Measurements from ENCODE around the gene NEURL1. TPM values are rescaled to one million over a fixed set of nuclear protein-coding genes. Genes with fewer than 3 reads are reported as not detected.
A peak's percentile ranks its signal among the peaks of the same experiment; 100 is the strongest.

The NEURL1 gene
- polyA plus RNA-seq, 3 donors = 3.0 to 17.2 (median 3.3) TPM

GRCh38 chr10:103493916-103494877 is 692 bp downstream of the NEURL1 start:
- H4K20me1 ChIP-seq (ENCODE audit: insufficient read depth, low read length) = no peaks in the 10 kb centered on the region
- no peak for DNase-seq
- H3K27me3 Mint-ChIP-seq (ENCODE audit: low read depth in 3 of 3) = peaks cover 53 to 70% (median 67%) of the 10 kb centered on the region in 3 donors
- peak overlapping the region; percentile 62 to 88 for H3K4me3 Mint-ChIP-seq
- peaks cover 3 to 4% of the 10 kb centered on the region in 2 donors for H3K36me3 Mint-ChIP-seq
- H3K4me2 ChIP-seq (replicated peaks; ENCODE audit: extremely low read depth, low read length, poor library complexity, severe bottlenecking) = peak overlapping the region; percentile 67
- H3K4me3 ChIP-seq (replicated peaks in 1 of 3; ENCODE audit: low read depth in 2 of 3, low read length in 3 of 3) = peak overlapping the region in 2 of 3 experiments; percentile 0 to 61
- 1% methylated on average over 74 of the region's 92 CpGs for WGBS (ENCODE audit: insufficient coverage)
- H3K27ac Mint-ChIP-seq = no peak overlapping the region
- H3K36me3 ChIP-seq (replicated peaks in 1 of 2; ENCODE audit: control insufficient read depth in 1 of 2, insufficient read depth in 2 of 2, low read length in 2 of 2) = no peaks in the 10 kb centered on the region
- H3K4me1 ChIP-seq (ENCODE audit: control insufficient read depth in 1 of 2, insufficient read depth in 2 of 2, low read length in 2 of 2) = peaks cover 6 to 15% of the 10 kb centered on the region in 2 donors
- peaks cover 10% of the 10 kb centered on the region for H3K4me1 Mint-ChIP-seq
- no peak for TF ChIP-seq CTCF (IDR thresholded peaks at IDR 0.05)
- peak overlapping the region; percentile 53 for H2AFZ ChIP-seq (ENCODE audit: insufficient read depth, low read depth, low read length, poor library complexity, severe bottlenecking)
- H3K9me3 Mint-ChIP-seq = peaks cover 0 to 7% (median 5%) of the 10 kb centered on the region in 7 donors
- H3K9me3 ChIP-seq (replicated peaks in 1 of 2; ENCODE audit: control insufficient read depth in 1 of 2, insufficient read depth in 1 of 2, low read length in 2 of 2) = peaks cover 0 to 14% of the 10 kb centered on the region in 2 donors
- H3K79me2 ChIP-seq (ENCODE audit: insufficient read depth, low read length) = no peaks in the 10 kb centered on the region
- no peak overlapping the region for H3K27ac ChIP-seq (ENCODE audit: low read depth in 1 of 2, low read length in 2 of 2)
- H3K27me3 ChIP-seq (ENCODE audit: control insufficient read depth in 2 of 2, insufficient read depth in 2 of 2, low read length in 2 of 2) = peaks cover 39 to 60% of the 10 kb centered on the region in 2 donors
- intact Hi-C loops (cut with micrococcal nuclease) = no loop called here
- peak overlapping the region; percentile 4 for H3K9ac ChIP-seq (ENCODE audit: insufficient read depth, low read length, poor library complexity, severe bottlenecking)

DNA sequence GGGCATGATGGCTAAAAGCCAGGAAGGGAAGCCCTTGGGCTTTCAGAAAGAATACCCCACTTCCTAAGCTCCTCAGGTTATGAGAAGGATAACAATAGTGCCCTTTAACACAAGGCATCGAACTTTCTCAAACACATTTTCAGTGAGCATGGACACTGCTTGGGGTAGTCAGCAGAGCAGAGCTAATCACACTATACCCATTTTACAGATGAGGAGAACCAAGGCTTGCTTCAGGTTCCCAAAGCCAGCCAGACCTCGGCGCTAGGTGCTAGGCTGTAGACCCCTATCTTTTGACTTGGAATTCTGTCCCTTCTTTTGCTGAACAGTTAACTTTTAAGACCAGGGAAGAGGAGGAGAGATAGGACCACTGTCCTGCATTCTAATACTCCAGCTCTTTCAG is 1.8 kb downstream of the NEURL1 start:
- H3K4me1 Mint-ChIP-seq = peaks cover 10% of the 10 kb centered on the region
- peak overlapping the region in 1 of 7 donors; percentile 58 for H3K27ac Mint-ChIP-seq
- Histone ChIP-seq H3K27ac (ENCODE audit: low read depth in 1 of 2, low read length in 2 of 2) (no peak overlapping the region), H3K4me2 (replicated peaks; ENCODE audit: extremely low read depth, low read length, poor library complexity, severe bottlenecking) (no peak overlapping the region), H4K20me1 (ENCODE audit: insufficient read depth, low read length) (no peaks in the 10 kb centered on the region), H2AFZ (ENCODE audit: insufficient read depth, low read depth, low read length, poor library complexity, severe bottlenecking) (no peak overlapping the region), H3K36me3 (replicated peaks in 1 of 2; ENCODE audit: control insufficient read depth in 1 of 2, insufficient read depth in 2 of 2, low read length in 2 of 2) (no peaks in the 10 kb centered on the region), H3K27me3 (ENCODE audit: control insufficient read depth in 2 of 2, insufficient read depth in 2 of 2, low read length in 2 of 2) (peaks cover 39 to 60% of the 10 kb centered on the region in 2 donors), H3K9me3 (replicated peaks in 1 of 2; ENCODE audit: control insufficient read depth in 1 of 2, insufficient read depth in 1 of 2, low read length in 2 of 2) (peaks cover 0 to 14% of the 10 kb centered on the region in 2 donors), H3K9ac (ENCODE audit: insufficient read depth, low read length, poor library complexity, severe bottlenecking) (no peak overlapping the region), H3K4me3 (replicated peaks in 1 of 3; ENCODE audit: low read depth in 2 of 3, low read length in 3 of 3) (no peak overlapping the region), H3K79me2 (ENCODE audit: insufficient read depth, low read length) (no peaks in the 10 kb centered on the region), H3K4me1 (ENCODE audit: control insufficient read depth in 1 of 2, insufficient read depth in 2 of 2, low read length in 2 of 2) (peaks cover 6 to 15% of the 10 kb centered on the region in 2 donors)
- DNase-seq = no peak
- peaks cover 0 to 7% (median 4%) of the 10 kb centered on the region in 7 donors for H3K9me3 Mint-ChIP-seq
- intact Hi-C loops (cut with micrococcal nuclease) = no loop called here
- 100% methylated on average over 1 of the region's 3 CpGs for WGBS (ENCODE audit: insufficient coverage)
- peak overlapping the region in 1 of 2 donors; percentile 88 for H3K4me3 Mint-ChIP-seq
- peaks cover 3 to 4% of the 10 kb centered on the region in 2 donors for H3K36me3 Mint-ChIP-seq
- TF ChIP-seq CTCF (IDR thresholded peaks at IDR 0.05) = no peak
- peaks cover 56 to 70% (median 65%) of the 10 kb centered on the region in 3 donors for H3K27me3 Mint-ChIP-seq (ENCODE audit: low read depth in 3 of 3)
